ENCODE data around the gene NOM1. TPM values are rescaled to one million over a fixed set of nuclear protein-coding genes. Genes with fewer than 3 reads are reported as not detected.

The NOM1 gene
- total RNA-seq, 4 donors from 2014 or later = 18.8 to 51.5 (median 31.8) TPM

- Histone ChIP-seq H3K9me3 (peaks cover 6% of the 10 kb centered on the region), H3K36me3 (peaks cover 2% of the 10 kb centered on the region), H3K27me3 (no peaks in the 10 kb centered on the region), H3K4me3 (no peak overlapping the region), H3K27ac (no peak overlapping the region), H3K4me1 (peaks cover 2% of the 10 kb centered on the region)
- TF ChIP-seq EP300 (IDR thresholded peaks at IDR 0.05) (no peak), POLR2A (IDR thresholded peaks at IDR 0.05) (no peak), POLR2AphosphoS5 (IDR thresholded peaks at IDR 0.05) (no peak), CTCF (IDR thresholded peaks at IDR 0.05) (no peak)
- 88% methylated on average over 1 of the region's 1 CpG for WGBS
- no peak for DNase-seq (ENCODE audit: low spot score in 2 of 2)
These were observed 29.6 kb downstream of the NOM1 start for GRCh38 chr7:156979007-156979606.

GRCh38 chr7:156979711-156980110 lies 30.2 kb downstream of the NOM1 start:
- WGBS = 97% methylated on average over 4 of the region's 4 CpGs
- peaks cover 6% of the 10 kb centered on the region for H3K9me3 ChIP-seq
- no peak overlapping the region for H3K4me3 ChIP-seq
- TF ChIP-seq POLR2AphosphoS5 (IDR thresholded peaks at IDR 0.05) (no peak), EP300 (IDR thresholded peaks at IDR 0.05) (no peak), CTCF (IDR thresholded peaks at IDR 0.05) (no peak), POLR2A (IDR thresholded peaks at IDR 0.05) (no peak)
- peaks cover 5% of the 10 kb centered on the region for H3K4me1 ChIP-seq
- H3K27me3 ChIP-seq = no peaks in the 10 kb centered on the region
- peaks cover 2% of the 10 kb centered on the region for H3K36me3 ChIP-seq
- H3K27ac ChIP-seq = no peak overlapping the region
- DNase-seq (ENCODE audit: low spot score in 2 of 2) = no peak

- WGBS = 49% methylated on average over 14 of the region's 14 CpGs
- peak overlapping the region; percentile 68 for H3K27ac ChIP-seq
- peaks cover 8% of the 10 kb centered on the region for H3K4me1 ChIP-seq
- H3K27me3 ChIP-seq = no peaks in the 10 kb centered on the region
- no peaks in the 10 kb centered on the region for H3K36me3 ChIP-seq
- peaks cover 5% of the 10 kb centered on the region for H3K9me3 ChIP-seq
- no peak for DNase-seq (ENCODE audit: low spot score in 2 of 2)
- TF ChIP-seq CTCF (IDR thresholded peaks at IDR 0.05) = no peak
- peak in 1 of 3 donors; percentile 48 for TF ChIP-seq POLR2AphosphoS5 (IDR thresholded peaks at IDR 0.05)
- no peak overlapping the region for H3K4me3 ChIP-seq
These were observed 34.8 kb downstream of the NOM1 start for GRCh38 chr7:156984174-156984891.

- Histone ChIP-seq H3K27ac (peak overlapping the region; percentile 68), H3K27me3 (no peaks in the 10 kb centered on the region), H3K9me3 (no peaks in the 10 kb centered on the region), H3K4me3 (no peak overlapping the region), H3K4me1 (peaks cover 8% of the 10 kb centered on the region), H3K36me3 (no peaks in the 10 kb centered on the region)
- no peak for TF ChIP-seq EP300 (IDR thresholded peaks at IDR 0.05)
- TF ChIP-seq CTCF (IDR thresholded peaks at IDR 0.05) = no peak
- TF ChIP-seq POLR2AphosphoS5 (IDR thresholded peaks at IDR 0.05) = no peak
- no peak for TF ChIP-seq POLR2A (IDR thresholded peaks at IDR 0.05)
- 89% methylated on average over 26 of the region's 29 CpGs for WGBS
- peak in 1 of 2 donors; percentile 66 for DNase-seq (ENCODE audit: low spot score in 2 of 2)
These were observed 35.8 kb downstream of the NOM1 start for GRCh38 chr7:156985101-156985992.

- Histone ChIP-seq H3K27ac (no peak overlapping the region), H3K4me3 (no peak overlapping the region), H3K9me3 (no peaks in the 10 kb centered on the region), H3K4me1 (peaks cover 8% of the 10 kb centered on the region), H3K36me3 (no peaks in the 10 kb centered on the region), H3K27me3 (no peaks in the 10 kb centered on the region)
- no peak for DNase-seq (ENCODE audit: low spot score in 2 of 2)
- WGBS = 93% methylated on average over 8 of the region's 8 CpGs
- TF ChIP-seq EP300 (IDR thresholded peaks at IDR 0.05) (no peak), POLR2AphosphoS5 (IDR thresholded peaks at IDR 0.05) (no peak), CTCF (IDR thresholded peaks at IDR 0.05) (no peak), POLR2A (IDR thresholded peaks at IDR 0.05) (no peak)
These were observed 36.9 kb downstream of the NOM1 start for GRCh38 chr7:156986378-156986777.

All from suprapubic skin (tissue), 4 donors.